Measurements from ENCODE around the gene GUCA2B.

The GUCA2B gene

GRCh38 chr1:42173961-42174735 is 20.9 kb downstream of the GUCA2B start:
- Histone ChIP-seq H3K4me1 (ENCODE audit: insufficient read depth, low read length, poor library complexity, severe bottlenecking) (no peaks in the 10 kb centered on the region), H3K9ac (ENCODE audit: low read depth, low read length, poor library complexity, severe bottlenecking) (no peak overlapping the region), H4K20me1 (ENCODE audit: insufficient read depth, low read length, poor library complexity, severe bottlenecking) (no peaks in the 10 kb centered on the region), H3K4me3 (ENCODE audit: low read length, poor library complexity, severe bottlenecking) (no peak overlapping the region), H3K36me3 (ENCODE audit: insufficient read depth, low read length) (peaks cover 5% of the 10 kb centered on the region; the same call in 1 of the 2 replicates), H2AFZ (ENCODE audit: low read length) (no peak overlapping the region), H3K9me3 (ENCODE audit: insufficient read depth, low read depth, low read length) (no peaks in the 10 kb centered on the region), H3K27me3 (ENCODE audit: insufficient read depth, low read length, poor library complexity, severe bottlenecking) (no peaks in the 10 kb centered on the region), H3K9me2 (replicated peaks; ENCODE audit: low read depth, low read length) (no peaks in the 10 kb centered on the region), H3K4me2 (ENCODE audit: low read depth, low read length, poor library complexity, severe bottlenecking) (no peak overlapping the region), H3F3A (ENCODE audit: low read depth) (no peaks in the 10 kb centered on the region), H3K79me2 (ENCODE audit: insufficient read depth, low read length) (no peaks in the 10 kb centered on the region)
- TF ChIP-seq EZH2phosphoT487 (IDR thresholded peaks at IDR 0.05; ENCODE audit: borderline replicate concordance) (no peak), CTCF (conservative IDR thresholded peaks at IDR 0.05; ENCODE audit: low read length) (no peak)

GRCh38 chr1:42175314-42176054 is 22.3 kb downstream of the GUCA2B start:
- no peak for TF ChIP-seq EZH2phosphoT487 (IDR thresholded peaks at IDR 0.05; ENCODE audit: borderline replicate concordance)
- TF ChIP-seq CTCF (conservative IDR thresholded peaks at IDR 0.05; ENCODE audit: low read length) = no peak
- no peak overlapping the region for H3K9ac ChIP-seq (ENCODE audit: low read depth, low read length, poor library complexity, severe bottlenecking)
- no peaks in the 10 kb centered on the region for H3K9me2 ChIP-seq (replicated peaks; ENCODE audit: low read depth, low read length)
- H3K9me3 ChIP-seq (ENCODE audit: insufficient read depth, low read depth, low read length) = no peaks in the 10 kb centered on the region
- H3F3A ChIP-seq (ENCODE audit: low read depth) = no peaks in the 10 kb centered on the region
- H3K36me3 ChIP-seq (ENCODE audit: insufficient read depth, low read length) = peaks cover 17% of the 10 kb centered on the region; the same call in 1 of the 2 replicates
- no peak overlapping the region for H3K4me3 ChIP-seq (ENCODE audit: low read length, poor library complexity, severe bottlenecking)
- H4K20me1 ChIP-seq (ENCODE audit: insufficient read depth, low read length, poor library complexity, severe bottlenecking) = no peaks in the 10 kb centered on the region
- no peak overlapping the region for H2AFZ ChIP-seq (ENCODE audit: low read length)
- no peak overlapping the region for H3K4me2 ChIP-seq (ENCODE audit: low read depth, low read length, poor library complexity, severe bottlenecking)
- H3K27me3 ChIP-seq (ENCODE audit: insufficient read depth, low read length, poor library complexity, severe bottlenecking) = no peaks in the 10 kb centered on the region
- no peaks in the 10 kb centered on the region for H3K79me2 ChIP-seq (ENCODE audit: insufficient read depth, low read length)
- no peaks in the 10 kb centered on the region for H3K4me1 ChIP-seq (ENCODE audit: insufficient read depth, low read length, poor library complexity, severe bottlenecking)

GRCh38 chr1:42176902-42177519 is 23.8 kb downstream of the GUCA2B start:
- Histone ChIP-seq H3K9me2 (replicated peaks; ENCODE audit: low read depth, low read length) (no peaks in the 10 kb centered on the region), H2AFZ (ENCODE audit: low read length) (no peak overlapping the region), H3K4me1 (ENCODE audit: insufficient read depth, low read length, poor library complexity, severe bottlenecking) (no peaks in the 10 kb centered on the region), H4K20me1 (ENCODE audit: insufficient read depth, low read length, poor library complexity, severe bottlenecking) (no peaks in the 10 kb centered on the region), H3K79me2 (ENCODE audit: insufficient read depth, low read length) (no peaks in the 10 kb centered on the region), H3F3A (ENCODE audit: low read depth) (no peaks in the 10 kb centered on the region), H3K9me3 (ENCODE audit: insufficient read depth, low read depth, low read length) (no peaks in the 10 kb centered on the region), H3K27me3 (ENCODE audit: insufficient read depth, low read length, poor library complexity, severe bottlenecking) (no peaks in the 10 kb centered on the region), H3K9ac (ENCODE audit: low read depth, low read length, poor library complexity, severe bottlenecking) (no peak overlapping the region), H3K4me3 (ENCODE audit: low read length, poor library complexity, severe bottlenecking) (no peak overlapping the region), H3K4me2 (ENCODE audit: low read depth, low read length, poor library complexity, severe bottlenecking) (no peak overlapping the region), H3K36me3 (ENCODE audit: insufficient read depth, low read length) (peaks cover 31% of the 10 kb centered on the region; the same call in 1 of the 2 replicates)
- TF ChIP-seq CTCF (conservative IDR thresholded peaks at IDR 0.05; ENCODE audit: low read length) = peak; percentile 96
- no peak for TF ChIP-seq EZH2phosphoT487 (IDR thresholded peaks at IDR 0.05; ENCODE audit: borderline replicate concordance)

Measured in Loucy (cell line).